SU-DHL-6 (cell line): ENCODE results near the gene ACO2.

Experiments
- EZH2phosphoT487 ChIP-seq: fragments of 200-600 bp; sonication (generic), shearing (Covaris generic); conservative IDR thresholded peaks from 2 replicates; pipeline ENCODE4 v1.6.1; 2018; ENCODE audit warnings: mild to moderate bottlenecking, antibody characterized with exemption, low read length, moderate library complexity, mixed read lengths
- TF ChIP-seq, protein P1 (sequence below): fragments of 200-600 bp; sonication (generic); IDR thresholded peaks from one replicate; pipeline ENCODE4 v1.5.1; 2017; ENCODE audit warnings: antibody characterized with exemption, mild to moderate bottlenecking, low read length, moderate library complexity; ENCODE audit not compliant: insufficient read depth, poor library complexity, severe bottlenecking

GRCh38 chr22:41543854-41544670 lies 75.1 kb downstream of the ACO2 start, which contains the start of gene POLR3H:
- TF ChIP-seq, protein P1, sequence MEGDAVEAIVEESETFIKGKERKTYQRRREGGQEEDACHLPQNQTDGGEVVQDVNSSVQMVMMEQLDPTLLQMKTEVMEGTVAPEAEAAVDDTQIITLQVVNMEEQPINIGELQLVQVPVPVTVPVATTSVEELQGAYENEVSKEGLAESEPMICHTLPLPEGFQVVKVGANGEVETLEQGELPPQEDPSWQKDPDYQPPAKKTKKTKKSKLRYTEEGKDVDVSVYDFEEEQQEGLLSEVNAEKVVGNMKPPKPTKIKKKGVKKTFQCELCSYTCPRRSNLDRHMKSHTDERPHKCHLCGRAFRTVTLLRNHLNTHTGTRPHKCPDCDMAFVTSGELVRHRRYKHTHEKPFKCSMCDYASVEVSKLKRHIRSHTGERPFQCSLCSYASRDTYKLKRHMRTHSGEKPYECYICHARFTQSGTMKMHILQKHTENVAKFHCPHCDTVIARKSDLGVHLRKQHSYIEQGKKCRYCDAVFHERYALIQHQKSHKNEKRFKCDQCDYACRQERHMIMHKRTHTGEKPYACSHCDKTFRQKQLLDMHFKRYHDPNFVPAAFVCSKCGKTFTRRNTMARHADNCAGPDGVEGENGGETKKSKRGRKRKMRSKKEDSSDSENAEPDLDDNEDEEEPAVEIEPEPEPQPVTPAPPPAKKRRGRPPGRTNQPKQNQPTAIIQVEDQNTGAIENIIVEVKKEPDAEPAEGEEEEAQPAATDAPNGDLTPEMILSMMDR, result peak; percentile 59
- TF ChIP-seq EZH2phosphoT487, result no peak
